Measurements from ENCODE around the gene KIAA2012.

DNA sequence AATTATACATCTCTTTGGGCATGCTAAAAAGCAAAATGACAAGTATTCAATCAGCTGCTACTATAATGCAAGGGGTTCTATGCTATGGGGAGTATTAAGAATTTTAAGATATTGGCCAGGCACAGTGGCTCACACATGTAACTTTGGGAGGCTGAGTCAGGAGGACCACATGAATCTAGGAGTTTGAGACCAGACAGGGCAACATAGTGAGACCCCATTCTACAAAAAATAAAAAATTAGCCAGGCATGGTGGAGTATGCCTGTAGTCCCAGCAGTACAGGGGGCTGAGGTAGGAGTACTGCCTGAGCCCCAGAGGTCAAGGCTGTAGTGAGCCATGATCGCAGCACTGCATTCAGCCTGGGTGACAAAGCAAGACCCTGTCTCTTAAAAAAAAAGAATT is 5.5 kb upstream of the KIAA2012 start:
- TF ChIP-seq POLR2A (IDR thresholded peaks at IDR 0.05): no peak
- TF ChIP-seq, protein P1, sequence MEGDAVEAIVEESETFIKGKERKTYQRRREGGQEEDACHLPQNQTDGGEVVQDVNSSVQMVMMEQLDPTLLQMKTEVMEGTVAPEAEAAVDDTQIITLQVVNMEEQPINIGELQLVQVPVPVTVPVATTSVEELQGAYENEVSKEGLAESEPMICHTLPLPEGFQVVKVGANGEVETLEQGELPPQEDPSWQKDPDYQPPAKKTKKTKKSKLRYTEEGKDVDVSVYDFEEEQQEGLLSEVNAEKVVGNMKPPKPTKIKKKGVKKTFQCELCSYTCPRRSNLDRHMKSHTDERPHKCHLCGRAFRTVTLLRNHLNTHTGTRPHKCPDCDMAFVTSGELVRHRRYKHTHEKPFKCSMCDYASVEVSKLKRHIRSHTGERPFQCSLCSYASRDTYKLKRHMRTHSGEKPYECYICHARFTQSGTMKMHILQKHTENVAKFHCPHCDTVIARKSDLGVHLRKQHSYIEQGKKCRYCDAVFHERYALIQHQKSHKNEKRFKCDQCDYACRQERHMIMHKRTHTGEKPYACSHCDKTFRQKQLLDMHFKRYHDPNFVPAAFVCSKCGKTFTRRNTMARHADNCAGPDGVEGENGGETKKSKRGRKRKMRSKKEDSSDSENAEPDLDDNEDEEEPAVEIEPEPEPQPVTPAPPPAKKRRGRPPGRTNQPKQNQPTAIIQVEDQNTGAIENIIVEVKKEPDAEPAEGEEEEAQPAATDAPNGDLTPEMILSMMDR (IDR thresholded peaks at IDR 0.05): no peak

Data from prostate gland (tissue), 2 donors.